ENCODE measurements around the gene CFAP69. TPM values are rescaled to one million over a fixed set of nuclear protein-coding genes. Genes with fewer than 3 reads are reported as not detected.

Gene CFAP69
- total RNA-seq, 2 experiments from 2014 or later = not detected

DNA sequence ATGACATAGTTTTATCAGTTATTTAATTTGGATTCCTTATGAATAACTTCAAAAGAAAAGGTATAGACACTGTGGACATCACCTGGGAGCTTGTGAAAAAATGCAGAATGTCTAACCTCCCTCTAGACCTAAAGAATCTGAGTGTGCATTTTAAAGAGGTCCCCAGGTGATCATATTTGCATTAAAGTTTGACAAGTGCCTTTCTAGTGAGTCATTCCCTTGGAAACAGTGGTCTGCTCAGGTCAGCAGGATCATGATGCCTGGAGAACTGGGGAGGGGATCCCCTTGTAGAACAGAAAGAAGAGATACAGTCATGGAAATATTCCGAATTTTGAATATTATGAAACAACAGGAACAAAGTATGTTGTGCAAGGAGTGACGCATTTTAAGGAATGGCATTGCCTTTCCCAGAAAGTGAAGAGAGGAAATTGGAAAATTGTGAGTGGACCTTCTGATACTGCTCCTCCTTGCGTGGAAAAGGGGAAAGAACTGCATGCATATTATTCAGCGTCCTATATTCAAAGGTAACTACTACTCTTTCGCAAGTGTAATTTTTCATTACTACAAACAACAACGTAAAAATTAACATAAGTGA is 28.8 kb upstream of the CFAP69 start:
- Histone ChIP-seq H3K9me3 (ENCODE audit: control insufficient read depth in 1 of 2, insufficient read depth in 1 of 2, low read length in 2 of 2) (no peaks in the 10 kb centered on the region), H3K27me3 (ENCODE audit: control insufficient read depth in 1 of 2, insufficient read depth in 2 of 2, low read length in 2 of 2) (peaks cover 22 to 39% of the 10 kb centered on the region in 2 experiments), H3K4me1 (ENCODE audit: insufficient read depth, low read length) (peaks cover 2% of the 10 kb centered on the region), H3K36me3 (ENCODE audit: insufficient read depth, low read length) (no peaks in the 10 kb centered on the region), H3K27ac (ENCODE audit: low read depth in 1 of 2, low read length in 2 of 2) (no peak overlapping the region), H3K4me3 (ENCODE audit: low read length) (no peak overlapping the region)
- no peak overlapping the region for H3K27ac Mint-ChIP-seq
- DNase-seq (no peak), ATAC-seq (ENCODE audit: poor library complexity) (no peak)
- intact Hi-C loops (cut with DNase I, micrococcal nuclease) = no loop called here
- H3K4me3 Mint-ChIP-seq = no peak overlapping the region
- peaks cover 1% of the 10 kb centered on the region for H3K4me1 Mint-ChIP-seq (ENCODE audit: low read depth)
- no peaks in the 10 kb centered on the region for H3K36me3 Mint-ChIP-seq (ENCODE audit: low read depth)
- TF ChIP-seq, protein P1, sequence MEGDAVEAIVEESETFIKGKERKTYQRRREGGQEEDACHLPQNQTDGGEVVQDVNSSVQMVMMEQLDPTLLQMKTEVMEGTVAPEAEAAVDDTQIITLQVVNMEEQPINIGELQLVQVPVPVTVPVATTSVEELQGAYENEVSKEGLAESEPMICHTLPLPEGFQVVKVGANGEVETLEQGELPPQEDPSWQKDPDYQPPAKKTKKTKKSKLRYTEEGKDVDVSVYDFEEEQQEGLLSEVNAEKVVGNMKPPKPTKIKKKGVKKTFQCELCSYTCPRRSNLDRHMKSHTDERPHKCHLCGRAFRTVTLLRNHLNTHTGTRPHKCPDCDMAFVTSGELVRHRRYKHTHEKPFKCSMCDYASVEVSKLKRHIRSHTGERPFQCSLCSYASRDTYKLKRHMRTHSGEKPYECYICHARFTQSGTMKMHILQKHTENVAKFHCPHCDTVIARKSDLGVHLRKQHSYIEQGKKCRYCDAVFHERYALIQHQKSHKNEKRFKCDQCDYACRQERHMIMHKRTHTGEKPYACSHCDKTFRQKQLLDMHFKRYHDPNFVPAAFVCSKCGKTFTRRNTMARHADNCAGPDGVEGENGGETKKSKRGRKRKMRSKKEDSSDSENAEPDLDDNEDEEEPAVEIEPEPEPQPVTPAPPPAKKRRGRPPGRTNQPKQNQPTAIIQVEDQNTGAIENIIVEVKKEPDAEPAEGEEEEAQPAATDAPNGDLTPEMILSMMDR (IDR thresholded peaks at IDR 0.05) = no peak
- ChIA-PET POLR2A (no interaction called here), CTCF (no interaction called here)
- H3K27me3 Mint-ChIP-seq = peaks cover 27% of the 10 kb centered on the region
- no peaks in the 10 kb centered on the region for H3K9me3 Mint-ChIP-seq

DNA sequence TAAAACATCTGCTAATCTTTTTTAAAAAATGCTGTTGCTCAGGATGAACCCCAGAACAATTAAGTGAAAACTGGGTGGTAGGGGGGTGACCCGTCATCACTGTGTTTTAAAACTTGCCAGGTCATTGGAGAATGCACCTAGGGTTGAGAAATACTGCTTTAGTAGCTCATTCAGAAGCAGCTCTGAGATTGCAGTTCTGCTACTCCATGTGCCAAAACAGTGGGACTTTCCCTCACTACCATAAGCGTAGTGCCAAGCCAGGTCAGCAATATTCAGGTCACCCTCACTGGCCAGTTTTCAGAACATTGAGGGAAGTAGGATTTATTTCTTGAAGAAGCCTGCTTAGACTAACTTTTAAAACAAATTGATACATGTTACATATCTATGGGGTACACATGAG is 28.2 kb upstream of the CFAP69 start:
- intact Hi-C loops (cut with DNase I, micrococcal nuclease) = no loop called here
- Histone ChIP-seq H3K27me3 (ENCODE audit: control insufficient read depth in 1 of 2, insufficient read depth in 2 of 2, low read length in 2 of 2) (peaks cover 19 to 33% of the 10 kb centered on the region in 2 experiments), H3K9me3 (ENCODE audit: control insufficient read depth in 1 of 2, insufficient read depth in 1 of 2, low read length in 2 of 2) (no peaks in the 10 kb centered on the region), H3K27ac (ENCODE audit: low read depth in 1 of 2, low read length in 2 of 2) (no peak overlapping the region), H3K4me1 (ENCODE audit: insufficient read depth, low read length) (no peaks in the 10 kb centered on the region), H3K36me3 (ENCODE audit: insufficient read depth, low read length) (no peaks in the 10 kb centered on the region), H3K4me3 (ENCODE audit: low read length) (no peak overlapping the region)
- Mint-ChIP-seq H3K4me3 (no peak overlapping the region), H3K9me3 (no peaks in the 10 kb centered on the region), H3K36me3 (ENCODE audit: low read depth) (no peaks in the 10 kb centered on the region), H3K27ac (no peak overlapping the region), H3K27me3 (peaks cover 26% of the 10 kb centered on the region), H3K4me1 (ENCODE audit: low read depth) (no peaks in the 10 kb centered on the region)
- TF ChIP-seq, protein P1 (IDR thresholded peaks at IDR 0.05) = no peak
- ChIA-PET CTCF (no interaction called here), POLR2A (no interaction called here)
- ATAC-seq (ENCODE audit: poor library complexity) (no peak), DNase-seq (no peak)

DNA sequence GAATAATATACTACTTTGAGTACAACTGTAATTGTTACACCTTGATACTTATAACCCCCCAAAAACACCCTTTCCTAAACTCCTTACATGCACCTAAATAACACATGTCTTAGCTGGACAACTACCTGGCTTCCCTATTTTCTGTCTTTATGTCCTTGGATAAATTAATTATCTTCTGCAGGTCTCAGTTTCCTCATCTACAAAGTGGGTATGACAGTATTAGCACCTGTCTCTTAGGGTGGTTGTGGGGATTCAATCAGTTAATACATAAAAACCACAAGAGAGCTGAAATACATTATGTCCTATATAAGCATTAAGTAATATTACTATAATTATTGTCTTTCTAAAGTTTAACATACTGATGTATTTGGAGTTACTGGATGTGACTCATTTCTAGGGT is 22.6 kb upstream of the CFAP69 start:
- CTCF ChIA-PET = no interaction called here
- ATAC-seq (ENCODE audit: poor library complexity) = no peak
- DNase-seq = no peak

More for the DNA sequence above, 22.6 kb upstream of the CFAP69 start:
- H3K27me3 ChIP-seq (ENCODE audit: control insufficient read depth in 1 of 2, insufficient read depth in 2 of 2, low read length in 2 of 2) = peaks cover 0 to 17% of the 10 kb centered on the region in 2 experiments
- no peaks in the 10 kb centered on the region for H3K9me3 ChIP-seq (ENCODE audit: control insufficient read depth in 1 of 2, insufficient read depth in 1 of 2, low read length in 2 of 2)
- H3K4me3 Mint-ChIP-seq = no peak overlapping the region
- intact Hi-C loops (cut with DNase I, micrococcal nuclease) = no loop called here
- no peaks in the 10 kb centered on the region for H3K4me1 ChIP-seq (ENCODE audit: insufficient read depth, low read length)
- H3K27ac Mint-ChIP-seq = no peak overlapping the region
- no peak overlapping the region for H3K4me3 ChIP-seq (ENCODE audit: low read length)
- H3K27me3 Mint-ChIP-seq = peaks cover 61% of the 10 kb centered on the region
- H3K36me3 ChIP-seq (ENCODE audit: insufficient read depth, low read length) = no peaks in the 10 kb centered on the region
- TF ChIP-seq, protein P1 (IDR thresholded peaks at IDR 0.05) = no peak
- POLR2A ChIA-PET = no interaction called here
- H3K27ac ChIP-seq (ENCODE audit: low read depth in 1 of 2, low read length in 2 of 2) = no peak overlapping the region
- no peaks in the 10 kb centered on the region for H3K9me3 Mint-ChIP-seq
- no peaks in the 10 kb centered on the region for H3K4me1 Mint-ChIP-seq (ENCODE audit: low read depth)
- no peaks in the 10 kb centered on the region for H3K36me3 Mint-ChIP-seq (ENCODE audit: low read depth)

Measured in CD4-positive, alpha-beta T cell (primary cell).